IMR-90 (cell line): ENCODE data around the gene MINDY3.
A peak's percentile ranks its signal among the peaks of the same experiment; 100 is the strongest.

ENCODE experiments used
- CTCF ChIP-seq: conservative IDR thresholded peaks from 2 replicates; pipeline ENCODE4 v1.5.1; 2012; ENCODE audit warnings: mild to moderate bottlenecking, low read depth, low read length, improper control_type of control experiment
- MAFK ChIP-seq: IDR thresholded peaks from 2 replicates; pipeline ENCODE4 v1.6.1; 2012; ENCODE audit warnings: low read depth, low read length, improper control_type of control experiment
- POLR2A ChIP-seq: IDR thresholded peaks from 2 replicates; pipeline ENCODE4 v1.6.1; 2012; ENCODE audit warnings: mild to moderate bottlenecking, low read depth, low read length
- RAD21 ChIP-seq: IDR thresholded peaks from 2 replicates; pipeline ENCODE4 v1.6.1; 2012; ENCODE audit warnings: low read length, improper control_type of control experiment
- USF2 ChIP-seq: fragments of 150-350 bp; IDR thresholded peaks from 2 replicates; pipeline ENCODE4 v1.6.1; 2017; ENCODE audit warnings: mild to moderate bottlenecking, antibody characterized with exemption, low read length, low read depth

GRCh38 chr10:15879058-15879457, 18.8 kb upstream of the MINDY3 start:
- peak; percentile 66 for TF ChIP-seq CTCF
- no peak for TF ChIP-seq USF2
- TF ChIP-seq MAFK = no peak
- TF ChIP-seq RAD21 = peak; percentile 62
- TF ChIP-seq POLR2A = no peak
